Muscle of arm (tissue), 14 donors: ENCODE data around the gene ZNF550. TPM values are rescaled to one million over a fixed set of nuclear protein-coding genes. Genes with fewer than 3 reads are reported as not detected.

Experiments
- DNase-seq: peaks from one replicate; pipeline ENCODE4 v3.0.0-alpha.2; 2013
- long read RNA-seq, 11 donors: transcript quantifications; one replicate each; lab custom pipeline, GENCODE V29; 2026
- polyA plus RNA-seq, 12 donors: library from polyadenylated mRNA; unstranded; fragments of 120-200 nt; gene quantifications; one replicate each; pipeline ENCODE4 v1.2.1, GENCODE V29; 2013; ENCODE audit not compliant: insufficient read length in 12 of 12

ZNF550 gene
- 10 to 100 TPM in 10 of 12 donors, 1 to 10 TPM in 1, not detected in 1; 6.1 to 14.4 (median 12.3) TPM for polyA plus RNA-seq
- long read RNA-seq, donor 1, partial matches to known transcripts, result 6 of 9 reads
- long read RNA-seq, donor 1, other reads (novel, unspliced or antisense), result 0 of 9 reads
- long read RNA-seq, donor 2, partial matches to known transcripts, result 0 of 3 reads
- long read RNA-seq, donor 2, other reads (novel, unspliced or antisense), result 0 of 3 reads
- long read RNA-seq, donor 3, full-length matches to known transcripts, result 3 of 3 reads
- long read RNA-seq, donor 3, partial matches to known transcripts, result 0 of 3 reads
- long read RNA-seq, donor 3, other reads (novel, unspliced or antisense), result 0 of 3 reads
- long read RNA-seq, donor 4, result 0 reads
- long read RNA-seq, donor 5, partial matches to known transcripts, result 0 of 1 reads
- long read RNA-seq, donor 5, other reads (novel, unspliced or antisense), result 0 of 1 reads
- long read RNA-seq, donor 6, partial matches to known transcripts, result 0 of 2 reads
- long read RNA-seq, donor 6, other reads (novel, unspliced or antisense), result 0 of 2 reads
- long read RNA-seq, donor 7, result 0 reads
- long read RNA-seq, donor 8, partial matches to known transcripts, result 0 of 2 reads
- long read RNA-seq, donor 8, other reads (novel, unspliced or antisense), result 0 of 2 reads
- long read RNA-seq, donor 9, partial matches to known transcripts, result 8 of 9 reads
- long read RNA-seq, donor 9, other reads (novel, unspliced or antisense), result 0 of 9 reads
- long read RNA-seq, donor 10, partial matches to known transcripts, result 0 of 3 reads
- long read RNA-seq, donor 10, other reads (novel, unspliced or antisense), result 0 of 3 reads
- long read RNA-seq, donor 11, partial matches to known transcripts, result 0 of 2 reads
- long read RNA-seq, donor 11, other reads (novel, unspliced or antisense), result 0 of 2 reads

DNA sequence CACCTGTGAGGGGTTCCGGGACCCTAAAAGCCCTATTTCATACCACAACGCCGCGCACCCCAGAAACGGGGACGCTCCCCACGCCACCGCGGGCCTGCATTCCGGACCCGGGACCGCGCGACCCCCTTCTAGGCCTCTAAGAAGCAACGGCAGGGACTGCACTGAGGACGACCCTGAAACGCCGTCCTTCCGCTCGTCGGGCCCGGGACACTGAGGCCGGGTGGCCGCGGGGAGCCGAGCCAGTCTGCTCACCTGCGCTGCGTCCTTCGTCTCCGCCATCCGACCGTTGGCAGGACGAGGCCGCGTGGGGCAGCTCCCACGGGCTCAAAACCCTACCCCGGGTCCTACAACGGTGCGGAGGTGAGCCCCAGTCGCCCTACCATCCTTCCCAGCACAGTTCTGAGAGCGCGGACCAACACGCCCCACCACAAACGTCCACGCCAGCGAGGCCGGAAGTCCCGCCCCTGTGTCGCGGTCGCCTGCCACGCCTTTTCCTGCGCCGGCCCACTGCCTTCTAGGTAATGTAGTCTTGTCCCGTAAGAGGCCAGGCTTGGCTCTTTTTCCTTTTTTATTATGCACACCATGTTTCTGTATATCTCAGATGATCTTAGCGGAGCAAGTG lies at the start of gene ZNF550:
Gene ZNF550, minus strand, starts transcription at position 460 of the 622 bp plus-strand sequence. Its CDS starts 181 bp downstream, at position 279.
- peak; percentile 93 for DNase-seq

DNA sequence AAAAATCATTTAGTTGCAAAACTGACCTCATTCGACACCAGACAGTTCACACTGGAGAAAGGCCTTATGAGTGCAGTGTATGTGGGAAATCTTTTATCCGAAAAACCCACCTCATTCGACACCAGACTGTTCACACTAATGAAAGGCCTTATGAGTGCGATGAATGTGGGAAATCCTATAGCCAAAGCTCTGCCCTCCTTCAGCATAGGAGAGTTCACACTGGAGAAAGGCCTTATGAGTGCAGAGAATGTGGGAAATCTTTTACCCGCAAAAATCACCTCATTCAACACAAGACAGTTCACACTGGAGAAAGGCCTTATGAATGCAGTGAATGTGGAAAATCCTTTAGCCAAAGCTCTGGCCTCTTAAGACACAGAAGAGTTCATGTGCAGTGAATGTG lies 47.3 kb upstream of the ZNF550 start:
- DNase-seq, result no peak

DNA sequence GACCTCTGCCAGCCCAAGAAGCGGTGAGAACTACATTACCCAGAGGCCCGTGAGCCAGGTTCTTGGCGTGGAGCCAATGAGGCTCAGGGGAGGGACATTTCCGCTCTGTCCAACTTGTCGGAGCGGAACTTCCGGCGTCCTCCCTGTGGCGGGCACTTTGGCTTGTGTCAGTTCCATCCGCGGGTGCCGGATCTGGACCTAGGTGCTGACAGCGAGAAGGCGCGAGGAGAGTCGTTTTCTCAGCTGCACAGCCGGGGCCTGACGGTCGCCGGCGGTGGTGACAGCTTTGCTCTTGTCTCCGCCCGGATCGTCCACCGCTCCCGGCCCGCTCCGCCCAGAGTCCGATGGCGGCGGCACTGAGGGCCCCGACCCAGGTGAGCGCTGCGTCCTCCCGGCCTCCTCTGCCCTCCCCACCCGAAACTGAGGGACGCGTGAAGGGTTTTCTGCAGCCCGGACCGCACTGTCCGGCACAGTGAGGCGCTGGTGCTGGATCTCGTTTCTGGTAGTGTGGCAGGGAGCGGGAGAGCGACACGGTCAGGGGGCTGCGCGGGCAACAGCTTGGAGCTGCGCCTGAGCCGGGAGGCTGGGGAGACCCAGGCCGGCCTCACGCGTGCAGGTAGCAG lies 40.2 kb upstream of the ZNF550 start, which contains the start of gene ZNF530:
Gene ZNF530, plus strand, starts transcription at position 125 of the 623 bp plus-strand sequence. CDS start 4,461 bp downstream, outside the sequence.
- DNase-seq, result peak; percentile 96

DNA sequence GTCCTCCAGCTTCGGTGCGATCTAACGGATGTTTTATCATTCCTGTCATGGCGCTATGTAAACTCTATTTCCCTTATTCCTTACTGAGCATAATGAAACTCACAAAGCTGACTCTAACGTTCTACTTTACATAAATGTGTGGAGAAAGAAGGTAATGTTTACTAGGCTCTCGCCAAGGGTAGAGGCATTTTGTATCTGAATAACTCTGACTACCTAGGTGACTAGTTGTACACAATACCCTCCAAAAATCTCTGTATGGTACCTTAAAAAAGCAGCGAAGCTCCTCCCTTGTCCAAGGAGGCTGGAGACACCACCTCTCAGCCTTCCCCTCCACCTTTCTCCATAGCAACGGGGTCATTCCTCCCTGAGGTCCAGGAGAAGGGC lies 39.7 kb upstream of the ZNF550 start:
- DNase-seq, result no peak

DNA sequence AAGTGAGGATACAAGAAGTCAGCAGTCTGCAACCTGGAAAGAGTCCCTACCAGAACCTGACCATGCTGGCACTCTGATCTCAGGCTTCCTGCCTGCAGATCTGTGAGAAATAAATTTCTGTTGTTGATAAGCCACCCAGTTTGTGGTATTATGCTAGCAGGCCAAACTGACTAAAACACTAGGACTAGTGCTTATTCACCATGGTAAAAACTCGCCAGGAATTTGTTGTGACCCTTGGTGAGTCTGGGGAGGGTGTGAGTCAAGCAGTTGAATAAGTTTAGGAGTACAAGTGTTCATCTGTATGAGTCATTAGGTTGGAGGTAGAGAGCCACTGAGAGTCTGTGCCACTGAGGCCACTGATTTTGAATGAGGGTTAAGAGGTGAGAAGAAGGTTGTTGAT lies 27.9 kb upstream of the ZNF550 start:
- DNase-seq, result no peak

DNA sequence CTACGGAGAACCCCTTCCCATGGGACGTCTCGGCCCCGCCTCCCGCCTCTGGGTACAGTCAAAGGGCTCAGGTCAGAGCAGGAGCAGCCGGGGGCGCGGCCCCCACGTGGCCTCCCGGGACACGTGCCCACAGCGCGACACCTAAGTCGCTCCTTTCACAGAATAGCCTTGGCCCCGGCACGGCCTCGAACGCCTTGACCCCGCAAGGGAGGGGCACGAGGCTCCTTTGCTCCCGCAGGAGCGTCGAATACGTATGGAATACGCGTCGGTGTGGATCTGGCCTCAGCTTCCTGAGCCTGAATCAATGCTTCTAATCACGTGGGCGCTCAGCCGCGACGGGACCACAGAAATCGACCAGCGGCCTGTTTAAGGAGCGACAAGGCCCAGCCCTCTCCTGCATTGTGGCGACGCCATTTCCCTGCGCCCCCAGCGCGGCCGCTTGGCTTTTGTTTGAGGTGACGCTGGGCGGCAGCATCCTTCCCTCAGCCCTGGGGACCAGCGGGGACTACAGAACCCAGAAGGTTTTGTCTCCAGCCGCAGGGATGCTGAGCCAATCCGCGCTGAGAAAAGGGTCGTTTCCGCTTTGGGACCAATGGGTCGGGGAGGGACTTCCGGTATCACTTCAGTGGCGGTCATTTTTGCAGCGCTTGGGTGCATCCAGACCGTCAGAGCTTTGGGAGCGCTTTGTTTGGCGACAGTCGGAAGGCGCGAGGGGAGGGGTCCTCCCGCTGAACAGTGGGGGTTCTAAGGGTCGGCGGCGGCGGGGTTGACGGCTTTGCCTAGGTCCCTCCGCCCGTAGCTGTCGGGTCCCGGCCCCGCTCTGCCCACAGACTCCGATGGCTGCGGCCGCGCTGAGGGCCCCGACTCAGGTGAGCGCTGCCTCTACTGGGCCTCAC lies 24.1 kb upstream of the ZNF550 start, which contains the start of gene ZIK1:
Gene ZIK1, plus strand, starts transcription at position 625 of the 896 bp plus-strand sequence. Its CDS starts 212 bp downstream, at position 837.
- DNase-seq, result peak; percentile 94

DNA sequence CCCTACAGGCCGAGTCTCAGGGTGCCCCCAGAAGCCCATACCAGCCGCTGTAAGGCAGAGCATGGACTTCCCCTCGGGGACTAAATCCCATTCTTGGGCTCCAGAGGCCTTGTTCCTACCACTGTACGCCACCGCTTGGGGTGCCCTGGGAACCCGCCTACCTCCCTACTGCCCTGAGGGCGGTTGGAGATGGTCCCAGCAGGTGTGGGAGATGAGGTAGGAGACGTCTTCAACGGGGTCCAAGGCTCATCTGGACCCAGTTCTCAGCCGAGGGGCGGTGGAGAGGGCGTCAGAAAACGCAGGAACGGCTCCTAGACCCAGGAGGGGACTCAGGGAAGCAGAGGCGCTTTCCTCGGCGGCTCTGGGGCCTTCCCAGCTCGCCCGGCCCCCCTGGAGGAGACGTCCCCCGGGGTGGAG lies 23.4 kb upstream of the ZNF550 start:
- DNase-seq, result no peak

DNA sequence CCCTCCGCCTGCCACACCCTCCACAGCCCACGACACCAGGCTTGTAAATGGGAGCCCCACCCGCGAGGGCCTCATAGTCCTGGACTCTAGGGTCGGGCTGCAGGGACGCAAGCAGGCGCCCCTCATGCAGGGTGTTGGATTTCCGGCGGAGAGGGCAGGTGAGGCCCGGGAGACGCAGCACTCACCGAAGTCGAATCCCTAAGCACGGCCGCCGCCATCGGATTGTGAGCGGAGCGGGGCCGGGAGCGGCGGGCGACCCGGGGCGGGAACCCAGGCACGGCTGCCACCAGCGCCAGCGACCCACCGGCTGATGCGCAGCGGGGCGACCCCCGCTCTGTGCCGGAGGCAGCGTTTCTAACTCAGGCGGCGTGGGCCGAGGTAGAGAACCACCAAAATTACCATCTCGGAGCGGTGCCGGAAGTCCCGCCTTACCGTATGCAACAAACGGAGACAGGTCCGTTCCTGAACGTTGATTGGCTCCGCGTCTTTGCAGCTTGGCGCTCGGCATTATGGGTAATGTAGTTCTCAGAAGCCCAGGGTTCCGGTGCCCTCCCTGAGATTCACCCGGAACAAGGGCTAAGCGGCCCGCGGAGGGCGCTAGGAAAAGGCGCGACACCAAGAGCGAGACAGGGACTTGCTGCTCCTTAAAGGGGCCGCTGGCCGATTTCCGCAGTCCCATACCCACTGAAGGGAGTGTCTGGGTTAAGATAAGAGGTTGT lies 19.0 kb upstream of the ZNF550 start, which contains the start of gene ZNF416:
Gene ZNF416, minus strand, starts transcription at position 425 of the 719 bp plus-strand sequence. Its CDS starts 207 bp downstream, at position 218.
- peak; percentile 99 for DNase-seq

DNA sequence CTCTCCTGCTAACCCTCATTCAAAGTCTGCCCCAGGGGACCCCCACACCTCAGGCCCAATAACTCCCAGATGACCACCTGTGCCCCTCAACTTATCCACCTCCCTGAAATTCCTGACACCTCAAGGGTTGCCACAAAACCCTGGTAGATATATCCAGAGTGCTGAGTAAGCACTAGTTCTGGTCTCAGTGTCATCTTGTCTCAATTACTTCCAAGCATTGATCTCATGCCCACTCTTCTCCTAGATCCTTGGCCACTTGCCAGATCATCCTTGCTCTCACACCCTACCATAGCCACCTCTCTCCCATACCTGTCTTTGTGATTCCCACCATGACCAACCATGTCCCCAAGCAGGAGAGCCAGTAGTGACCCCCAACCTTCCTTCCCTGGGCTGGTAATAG lies 17.0 kb upstream of the ZNF550 start:
- DNase-seq, result no peak

DNA sequence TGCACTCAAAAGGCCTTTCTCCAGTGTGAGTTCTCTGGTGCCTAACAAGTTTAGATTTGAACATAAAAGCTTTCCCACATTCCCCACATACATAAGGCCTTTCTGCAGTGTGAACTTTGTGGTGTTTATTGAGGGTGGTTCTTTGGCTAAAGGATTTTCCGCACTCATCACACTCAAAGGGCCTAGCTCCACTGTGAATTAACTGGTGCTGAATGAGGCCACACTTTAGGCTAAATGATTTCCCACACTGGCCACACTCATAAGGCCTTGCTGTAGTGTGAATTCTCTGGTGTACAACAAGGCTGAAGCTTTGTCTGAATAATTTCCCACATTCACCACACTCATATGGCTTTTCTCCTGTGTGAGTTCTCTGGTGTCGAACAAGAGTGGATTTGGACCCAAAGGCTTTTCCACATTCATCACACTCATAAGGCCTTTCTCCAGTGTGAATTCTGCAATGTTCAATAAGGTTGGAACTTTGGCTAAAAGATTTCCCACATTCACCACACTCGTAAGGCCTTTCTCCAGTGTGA lies 12.8 kb upstream of the ZNF550 start:
- no peak for DNase-seq

DNA sequence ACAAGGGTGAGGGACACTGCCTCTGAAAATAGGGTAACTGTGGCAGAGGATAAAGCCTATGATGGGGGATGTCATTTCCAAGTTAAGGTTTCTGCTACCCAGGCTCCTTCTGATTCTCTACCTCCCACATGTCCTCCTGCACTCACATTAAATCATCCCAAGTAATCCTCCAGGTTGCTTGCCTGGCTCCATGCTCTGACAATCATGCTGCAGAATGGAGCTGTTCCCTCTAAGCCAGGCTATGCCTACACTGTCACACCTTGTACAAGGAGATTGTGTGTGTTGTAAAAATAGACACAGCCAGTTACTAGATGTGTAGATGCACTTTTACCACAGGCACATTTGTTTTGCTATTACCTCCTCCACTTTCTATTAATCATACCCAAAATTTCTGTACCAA lies 11.0 kb upstream of the ZNF550 start:
- no peak for DNase-seq

DNA sequence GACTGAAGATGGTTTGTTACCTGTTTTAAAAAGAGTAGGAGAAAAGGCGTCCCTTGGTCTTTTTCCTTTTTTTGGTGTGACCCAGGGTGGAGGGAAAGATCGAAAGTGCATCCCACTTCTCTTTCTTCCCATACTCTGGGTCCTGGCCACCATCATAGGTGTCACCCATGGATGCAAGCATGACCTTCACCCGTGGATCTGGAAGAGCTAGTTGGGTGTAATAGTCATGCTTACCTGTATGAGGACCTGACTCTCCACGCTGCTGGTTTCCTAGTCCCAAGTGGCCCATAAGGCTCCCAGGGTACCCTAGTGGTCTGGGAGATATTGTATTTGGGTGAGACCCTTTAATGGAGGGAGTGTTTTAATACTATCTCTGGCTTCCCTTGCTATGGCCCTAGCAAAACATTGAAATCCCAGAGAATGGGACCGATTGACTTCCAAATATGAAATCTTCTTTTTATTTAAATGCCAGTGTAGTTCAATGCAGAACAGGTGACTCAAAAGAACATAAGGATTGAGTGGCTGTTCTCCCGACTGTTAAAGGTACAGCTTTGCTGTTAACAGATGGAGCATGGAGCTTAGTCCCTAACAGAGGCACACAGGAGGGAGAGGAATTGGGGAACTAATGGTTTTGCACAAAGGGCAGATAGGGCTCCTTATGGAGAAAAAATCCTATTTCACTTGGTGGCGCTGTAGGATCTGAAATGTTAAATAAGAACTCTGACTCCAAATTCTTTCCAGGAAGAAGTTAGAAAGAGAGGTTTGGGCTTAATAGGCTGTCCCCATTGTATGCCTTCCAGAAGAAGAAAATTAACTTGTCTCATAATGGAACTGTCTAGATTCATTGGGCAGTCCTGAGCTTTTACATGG lies 7.0 kb upstream of the ZNF550 start:
- no peak for DNase-seq

DNA sequence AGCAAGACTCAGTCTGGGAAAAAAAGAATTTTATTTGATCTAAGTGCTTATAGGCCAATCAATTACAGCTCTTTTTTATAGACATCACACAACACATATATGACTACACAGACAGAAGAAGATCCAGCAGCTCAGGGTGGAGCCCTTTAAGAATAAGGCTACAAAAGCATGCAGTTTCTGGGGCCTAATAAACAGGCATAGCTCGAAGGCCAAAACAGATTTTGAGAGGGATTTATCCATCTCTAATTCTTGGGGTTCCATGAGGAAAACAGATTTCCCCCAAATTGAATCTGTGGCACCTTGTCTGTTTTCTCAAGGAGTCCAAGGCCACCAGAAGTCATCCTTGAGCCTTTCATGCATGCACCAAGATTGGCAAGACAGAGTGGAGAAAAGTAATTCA lies 3.9 kb upstream of the ZNF550 start:
- no peak for DNase-seq

DNA sequence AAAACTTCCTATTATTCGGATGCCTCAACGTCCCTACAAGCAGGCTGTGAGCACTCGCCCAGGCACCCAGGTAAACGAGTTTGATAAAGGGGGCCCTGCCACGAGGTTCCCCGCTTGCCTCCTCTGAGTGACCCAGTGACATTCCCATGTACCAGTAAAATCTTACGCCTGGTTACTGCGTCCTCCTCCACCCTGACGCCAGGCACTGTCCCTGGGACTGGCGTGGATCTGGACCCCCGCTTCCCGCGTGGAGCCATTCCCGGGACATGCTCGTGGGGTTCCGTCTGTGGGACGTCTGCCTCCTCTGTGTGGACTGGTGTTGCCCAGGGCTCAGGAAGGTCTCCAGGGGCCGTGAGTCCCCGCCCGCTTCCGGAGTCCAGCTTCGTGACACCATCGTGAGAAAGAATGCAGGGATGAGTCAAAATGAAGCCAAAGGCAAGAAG lies 407 bp upstream of the ZNF550 start:
- DNase-seq, result no peak

DNA sequence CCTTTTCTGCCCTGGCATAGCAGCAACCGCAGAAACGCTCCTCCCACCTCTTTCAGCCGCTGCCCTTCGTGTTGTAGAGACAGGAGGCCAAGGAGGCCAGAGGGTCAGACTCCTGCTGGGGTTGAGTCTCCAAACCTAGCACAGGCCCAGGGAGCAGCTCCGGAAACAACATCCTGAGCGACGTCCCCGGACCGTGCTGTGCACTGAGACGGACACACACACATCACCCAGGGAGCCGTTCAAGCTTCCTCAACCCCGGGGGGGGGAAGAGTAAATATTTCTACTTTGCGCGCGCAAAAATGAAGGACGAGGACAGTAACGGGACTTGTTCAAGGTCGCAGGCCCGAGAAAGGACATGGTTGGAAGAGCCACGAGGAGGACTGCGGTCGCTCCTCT lies 657 bp downstream of the ZNF550 start:
- no peak for DNase-seq

DNA sequence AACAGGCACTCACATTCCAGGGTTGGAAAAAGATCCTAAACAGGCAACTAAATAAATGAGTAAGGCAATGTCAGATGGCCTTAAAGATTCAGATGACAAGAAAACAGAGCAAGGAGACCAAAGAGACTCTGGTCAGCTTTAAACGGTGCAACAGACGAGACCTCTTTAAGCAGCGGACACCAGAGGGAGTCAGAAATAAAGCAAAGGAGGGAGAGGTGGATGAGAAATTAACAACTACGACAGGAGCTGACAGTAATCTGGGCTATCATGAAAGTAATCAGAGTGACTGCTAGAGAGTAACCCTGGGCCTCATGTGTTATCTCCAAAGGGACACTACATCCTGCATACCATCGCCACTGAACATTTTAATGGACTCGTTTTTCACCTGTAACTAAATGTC lies 1.1 kb downstream of the ZNF550 start:
- no peak for DNase-seq

DNA sequence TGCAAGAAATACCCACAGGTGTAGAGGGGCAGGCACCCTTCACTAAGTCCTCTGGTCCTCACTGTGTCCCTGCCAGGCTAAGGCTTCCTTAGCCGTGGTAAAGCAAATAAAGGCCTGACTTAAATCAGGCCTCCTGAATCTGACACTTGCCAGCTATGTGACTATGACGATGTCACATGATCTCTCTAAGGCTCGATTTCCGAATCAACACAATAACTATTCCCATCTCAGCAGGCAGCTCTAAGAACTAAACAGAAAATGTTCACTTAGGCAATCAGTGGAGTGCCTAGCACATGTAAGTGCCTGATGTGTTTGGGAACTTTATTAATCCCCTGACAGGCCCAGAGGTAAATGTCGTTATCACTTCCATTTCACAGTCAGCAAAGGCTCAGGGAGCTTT lies 2.0 kb downstream of the ZNF550 start:
- no peak for DNase-seq

DNA sequence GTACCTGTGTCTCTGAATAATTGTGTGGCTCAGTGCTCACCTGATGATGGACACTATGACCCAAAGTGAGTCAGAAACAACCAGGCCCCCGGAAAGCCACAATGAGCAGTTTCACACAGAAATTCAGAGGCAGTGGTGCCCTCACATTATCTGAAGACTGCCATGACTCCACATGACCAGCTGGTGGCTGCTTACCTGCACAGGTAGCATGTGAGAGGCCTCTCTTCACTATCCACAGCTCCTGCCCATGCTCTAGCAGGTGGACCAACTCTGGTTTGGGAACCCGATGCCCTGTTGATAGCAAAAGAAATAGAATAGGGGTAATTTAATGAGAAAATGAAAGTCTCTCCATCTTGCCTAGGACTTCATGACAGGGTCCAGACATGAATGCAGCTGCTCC lies 7.2 kb downstream of the ZNF550 start:
- DNase-seq, result no peak
